ENCODE data around the gene SF3B3. TPM values are rescaled to one million over a fixed set of nuclear protein-coding genes. Genes with fewer than 3 reads are reported as not detected.

Gene SF3B3
- total RNA-seq, 1 donor from 2014 or later = 188 TPM

GRCh38 chr16:70610273-70611223, 86.9 kb downstream of the SF3B3 start:
- Mint-ChIP-seq H3K9me3 (no peaks in the 10 kb centered on the region), H3K27ac (peak overlapping the region; percentile 19)

GRCh38 chr16:70611224-70611598, 87.6 kb downstream of the SF3B3 start:
- no peaks in the 10 kb centered on the region for H3K27me3 ChIP-seq

More at GRCh38 chr16:70610273-70611223, 86.9 kb downstream of the SF3B3 start:
- Histone ChIP-seq H2AFZ (replicated peaks) (no peak overlapping the region), H3K4me1 (no peaks in the 10 kb centered on the region), H3K27ac (no peak overlapping the region), H3K79me2 (ENCODE audit: low read depth) (no peaks in the 10 kb centered on the region), H3K9me3 (ENCODE audit: low read depth) (no peaks in the 10 kb centered on the region), H3K4me2 (no peak overlapping the region), H3F3A (ENCODE audit: low read depth) (no peaks in the 10 kb centered on the region), H3K27me3 (no peaks in the 10 kb centered on the region), H3K9ac (no peak overlapping the region), H4K20me1 (ENCODE audit: low read depth) (no peaks in the 10 kb centered on the region), H3K36me3 (no peaks in the 10 kb centered on the region), H3K4me3 (no peak overlapping the region)
- Mint-ChIP-seq H3K36me3 (no peaks in the 10 kb centered on the region), H3K4me1 (no peaks in the 10 kb centered on the region), H3K27me3 (ENCODE audit: insufficient read depth, low read depth) (no peaks in the 10 kb centered on the region), H3K4me3 (no peak overlapping the region)
- no peak for DNase-seq (ENCODE audit: low spot score)
- TF ChIP-seq EZH2phosphoT487 (IDR thresholded peaks at IDR 0.05) = no peak
- TF ChIP-seq EZH2 (IDR thresholded peaks at IDR 0.05) = no peak
- no peak for TF ChIP-seq CTCF (IDR thresholded peaks at IDR 0.05)

GRCh38 chr16:70611785-70612303, 88.2 kb downstream of the SF3B3 start:
- no peaks in the 10 kb centered on the region for H3K9me3 Mint-ChIP-seq
- H3K27ac ChIP-seq = no peak overlapping the region
- H3K4me3 ChIP-seq = no peak overlapping the region
- H2AFZ ChIP-seq (replicated peaks) = no peak overlapping the region
- DNase-seq (ENCODE audit: low spot score) = no peak
- H4K20me1 ChIP-seq (ENCODE audit: low read depth) = no peaks in the 10 kb centered on the region
- no peak overlapping the region for H3K27ac Mint-ChIP-seq
- no peak overlapping the region for H3K9ac ChIP-seq
- no peaks in the 10 kb centered on the region for H3K4me1 ChIP-seq
- H3K36me3 Mint-ChIP-seq = no peaks in the 10 kb centered on the region
- no peak for TF ChIP-seq EZH2phosphoT487 (IDR thresholded peaks at IDR 0.05)
- TF ChIP-seq CTCF (IDR thresholded peaks at IDR 0.05) = no peak
- no peak for TF ChIP-seq EZH2 (IDR thresholded peaks at IDR 0.05)
- no peaks in the 10 kb centered on the region for H3K27me3 ChIP-seq
- H3K79me2 ChIP-seq (ENCODE audit: low read depth) = no peaks in the 10 kb centered on the region
- H3K27me3 Mint-ChIP-seq (ENCODE audit: insufficient read depth, low read depth) = no peaks in the 10 kb centered on the region
- no peak overlapping the region for H3K4me2 ChIP-seq
- H3K36me3 ChIP-seq = no peaks in the 10 kb centered on the region
- H3K4me3 Mint-ChIP-seq = no peak overlapping the region
- no peaks in the 10 kb centered on the region for H3K4me1 Mint-ChIP-seq
- H3F3A ChIP-seq (ENCODE audit: low read depth) = no peaks in the 10 kb centered on the region
- H3K9me3 ChIP-seq (ENCODE audit: low read depth) = no peaks in the 10 kb centered on the region

More at GRCh38 chr16:70611224-70611598, 87.6 kb downstream of the SF3B3 start:
- no peaks in the 10 kb centered on the region for H3K9me3 Mint-ChIP-seq
- Histone ChIP-seq H3K4me3 (no peak overlapping the region), H3K9ac (no peak overlapping the region), H3K4me2 (no peak overlapping the region), H3K9me3 (ENCODE audit: low read depth) (no peaks in the 10 kb centered on the region), H3K4me1 (no peaks in the 10 kb centered on the region), H4K20me1 (ENCODE audit: low read depth) (no peaks in the 10 kb centered on the region), H3K36me3 (no peaks in the 10 kb centered on the region), H3F3A (ENCODE audit: low read depth) (no peaks in the 10 kb centered on the region), H3K27ac (no peak overlapping the region), H2AFZ (replicated peaks) (no peak overlapping the region), H3K79me2 (ENCODE audit: low read depth) (no peaks in the 10 kb centered on the region)
- no peaks in the 10 kb centered on the region for H3K36me3 Mint-ChIP-seq
- TF ChIP-seq CTCF (IDR thresholded peaks at IDR 0.05) (no peak), EZH2 (IDR thresholded peaks at IDR 0.05) (no peak), EZH2phosphoT487 (IDR thresholded peaks at IDR 0.05) (no peak)
- DNase-seq (ENCODE audit: low spot score) = no peak
- H3K4me1 Mint-ChIP-seq = no peaks in the 10 kb centered on the region
- H3K27ac Mint-ChIP-seq = no peak overlapping the region
- no peaks in the 10 kb centered on the region for H3K27me3 Mint-ChIP-seq (ENCODE audit: insufficient read depth, low read depth)
- no peak overlapping the region for H3K4me3 Mint-ChIP-seq
